Measurements from ENCODE around the gene NUP93. TPM values are rescaled to one million over a fixed set of nuclear protein-coding genes. Genes with fewer than 3 reads are reported as not detected.
"Not testable (repeated sequence)": the region's sequence is repeated elsewhere in the genome, so short reads cannot be mapped to it uniquely, and the experiment has no call there.

Gene NUP93
- total RNA-seq, 1 donor from 2014 or later: 49.4 TPM

- no peak for TF ChIP-seq CTCF (IDR thresholded peaks at IDR 0.05)
- DNase-seq (no peak), ATAC-seq (no peak)
- intact Hi-C loops (cut with DNase I): no loop called here
- Histone ChIP-seq H3K27ac (no peak overlapping the region), H3K36me3 (no peaks in the 10 kb centered on the region), H3K27me3 (ENCODE audit: low read depth) (no peaks in the 10 kb centered on the region), H3K4me3 (no peak overlapping the region), H3K4me1 (no peaks in the 10 kb centered on the region), H3K9me3 (no peaks in the 10 kb centered on the region)
These were observed 65.1 kb downstream of the NUP93 start for GRCh38 chr16:56795011-56795410.

- ATAC-seq; H3K4me3 ChIP-seq; intact Hi-C loops (cut with DNase I); H3K27me3 ChIP-seq (ENCODE audit: low read depth); H3K36me3 ChIP-seq; DNase-seq; H3K9me3 ChIP-seq; H3K27ac ChIP-seq; H3K4me1 ChIP-seq: not testable (repeated sequence)
These were observed 67.1 kb downstream of the NUP93 start for GRCh38 chr16:56797038-56797437.

- Histone ChIP-seq H3K4me1 (no peaks in the 10 kb centered on the region), H3K4me3 (no peak overlapping the region), H3K9me3 (no peaks in the 10 kb centered on the region), H3K27ac (no peak overlapping the region), H3K27me3 (ENCODE audit: low read depth) (no peaks in the 10 kb centered on the region), H3K36me3 (no peaks in the 10 kb centered on the region)
- TF ChIP-seq CTCF (IDR thresholded peaks at IDR 0.05): no peak
- DNase-seq (no peak), ATAC-seq (no peak)
- intact Hi-C loops (cut with DNase I): no loop called here
These were observed 67.9 kb downstream of the NUP93 start for GRCh38 chr16:56797861-56798260.

GRCh38 chr16:56798955-56799354 lies 69.0 kb downstream of the NUP93 start:
- Histone ChIP-seq H3K4me3 (no peak overlapping the region), H3K36me3 (no peaks in the 10 kb centered on the region), H3K9me3 (no peaks in the 10 kb centered on the region), H3K27ac (no peak overlapping the region), H3K4me1 (no peaks in the 10 kb centered on the region), H3K27me3 (ENCODE audit: low read depth) (no peaks in the 10 kb centered on the region)
- intact Hi-C loops (cut with DNase I): no loop called here
- DNase-seq: no peak
- no peak for TF ChIP-seq CTCF (IDR thresholded peaks at IDR 0.05)
- ATAC-seq: no peak

GRCh38 chr16:56800355-56800754 lies 70.4 kb downstream of the NUP93 start:
- Histone ChIP-seq H3K27me3 (ENCODE audit: low read depth) (no peaks in the 10 kb centered on the region), H3K36me3 (peaks cover 2% of the 10 kb centered on the region), H3K4me3 (no peak overlapping the region), H3K4me1 (no peaks in the 10 kb centered on the region), H3K27ac (no peak overlapping the region), H3K9me3 (no peaks in the 10 kb centered on the region)
- intact Hi-C loops (cut with DNase I): no loop called here
- TF ChIP-seq CTCF (IDR thresholded peaks at IDR 0.05): no peak
- DNase-seq (no peak), ATAC-seq (no peak)

GRCh38 chr16:56801762-56802161 lies 71.8 kb downstream of the NUP93 start:
- Histone ChIP-seq H3K4me1 (no peaks in the 10 kb centered on the region), H3K9me3 (no peaks in the 10 kb centered on the region), H3K27ac (no peak overlapping the region), H3K4me3 (no peak overlapping the region), H3K36me3 (peaks cover 16% of the 10 kb centered on the region), H3K27me3 (ENCODE audit: low read depth) (no peaks in the 10 kb centered on the region)
- TF ChIP-seq CTCF (IDR thresholded peaks at IDR 0.05): no peak
- intact Hi-C loops (cut with DNase I): no loop called here
- no peak for DNase-seq
- no peak for ATAC-seq

Data from lower lobe of right lung (tissue), 2 donors.